HepG2 (cell line): ENCODE data around the gene RNASE8. TPM values are rescaled to one million over a fixed set of nuclear protein-coding genes. Genes with fewer than 3 reads are reported as not detected.
A peak's percentile ranks its signal among the peaks of the same experiment; 100 is the strongest.

Experiments
- ARID4A ChIP-seq: sonication (generic); formaldehyde crosslinking; IDR thresholded peaks from 2 replicates; pipeline ENCODE4 v1.5.0; 2020; ENCODE audit warnings: mild to moderate bottlenecking, missing genetic modification reagents, borderline replicate concordance
- ATF3 ChIP-seq: sonication (generic); formaldehyde crosslinking; IDR thresholded peaks from 2 replicates; pipeline ENCODE4 v1.4.0; 2020; ENCODE audit warnings: missing genetic modification reagents
- CBX2 ChIP-seq, 2 experiments: fragments of 200-600 bp in 1 of 2; sonication (generic); formaldehyde crosslinking in 1 of 2; IDR thresholded peaks; 2 replicates each; pipeline versions ENCODE4 v1.7.0 to v1.8.1; 2018 to 2022; ENCODE audit warnings: low read depth in 2 of 2, low read length in 1 of 2, mild to moderate bottlenecking in 1 of 2, missing genetic modification reagents in 1 of 2
- CREBL2 ChIP-seq: sonication (generic); formaldehyde crosslinking; IDR thresholded peaks from 2 replicates; pipeline ENCODE4 v1.8.1; 2023; ENCODE audit warnings: missing genetic modification reagents, mild to moderate bottlenecking, borderline replicate concordance
- FOSL1 ChIP-seq: sonication (generic); formaldehyde crosslinking; IDR thresholded peaks from 2 replicates; pipeline ENCODE4 v1.9.0; 2021; ENCODE audit warnings: missing genetic modification reagents, borderline replicate concordance
- HIVEP1 ChIP-seq: sonication (generic); formaldehyde crosslinking; IDR thresholded peaks from 2 replicates; pipeline ENCODE4 v1.4.0; 2020; ENCODE audit warnings: mild to moderate bottlenecking, missing genetic modification reagents
- KAT7 ChIP-seq: IDR thresholded peaks from 2 replicates; pipeline ENCODE4 v1.6.1; 2018; ENCODE audit warnings: borderline replicate concordance, missing compliant biosample characterization
- KDM2A ChIP-seq: sonication (generic); formaldehyde crosslinking; IDR thresholded peaks from 2 replicates; pipeline ENCODE4 v1.4.0; 2020; ENCODE audit warnings: low read depth, missing genetic modification reagents, borderline replicate concordance
- MNT ChIP-seq: fragments of 450-650 bp; IDR thresholded peaks from 2 replicates; pipeline ENCODE4 v1.6.1; 2016
- MXD3 ChIP-seq: IDR thresholded peaks from 2 replicates; pipeline ENCODE4 v1.6.1; 2016; ENCODE audit warnings: mild to moderate bottlenecking, missing biosample characterization, missing genetic modification reagents
- RNF2 ChIP-seq: fragments of 450-650 bp; conservative IDR thresholded peaks from 2 replicates; pipeline ENCODE4 v1.6.1; 2016; ENCODE audit warnings: low read depth
- SCMH1 ChIP-seq: sonication (generic); formaldehyde crosslinking; IDR thresholded peaks from 2 replicates; pipeline ENCODE4 v1.9.0; 2021; ENCODE audit warnings: missing genetic modification reagents, mild to moderate bottlenecking, borderline replicate concordance
- SRSF1 ChIP-seq: fragments of 200-400 bp; formaldehyde crosslinking; optimal IDR thresholded peaks from 2 replicates; pipeline ENCODE3; 2017; ENCODE audit warnings: mild to moderate bottlenecking, low read depth, low read length, moderate library complexity
- TEAD3 ChIP-seq: optimal IDR thresholded peaks from 2 replicates; pipeline ENCODE3; 2016; ENCODE audit warnings: borderline replicate concordance
- XBP1 ChIP-seq: sonication (generic); formaldehyde crosslinking; IDR thresholded peaks from 2 replicates; pipeline ENCODE4 v1.5.0; 2020; ENCODE audit warnings: missing genetic modification reagents
- ZNF180 ChIP-seq: sonication (generic); formaldehyde crosslinking; IDR thresholded peaks from 2 replicates; pipeline ENCODE4 v1.4.0; 2020; ENCODE audit warnings: low read depth, missing genetic modification reagents, borderline replicate concordance
- ZNF510 ChIP-seq: sonication (generic); formaldehyde crosslinking; IDR thresholded peaks from 2 replicates; pipeline ENCODE4 v1.4.0; 2020; ENCODE audit warnings: low read depth, mild to moderate bottlenecking, missing genetic modification reagents
- ZNF678 ChIP-seq: sonication (generic); formaldehyde crosslinking; IDR thresholded peaks from 2 replicates; pipeline ENCODE4 v1.4.0; 2020; ENCODE audit warnings: mild to moderate bottlenecking, missing genetic modification reagents
- ZNF710 ChIP-seq: sonication (generic); formaldehyde crosslinking; IDR thresholded peaks from 2 replicates; pipeline ENCODE4 v1.5.0; 2020; ENCODE audit warnings: mild to moderate bottlenecking, missing genetic modification reagents, borderline replicate concordance
- polyA plus RNA-seq, 8 experiments: library from polyadenylated mRNA; depleted of rRNA in 3 of 8; stranded (reverse) in 7 of 8; unstranded in 1 of 8; fragments of >200 nt; fragmentation: Illumina TruSeq in 4 of 8; extraction: Trizol in 4 of 8; gene quantifications; 2 replicates each; pipeline versions ENCODE4 v1.2.1 to v1.2.3, GENCODE V29; 2011 to 2016; ENCODE audit warnings: low read depth in 4 of 8, missing spikeins in 1 of 8, mixed read lengths in 1 of 8; ENCODE audit not compliant: insufficient read depth in 1 of 8
- total RNA-seq, 5 experiments: library from RNA; depleted of rRNA; stranded (reverse); fragments of >200 nt; fragmentation: Illumina TruSeq; extraction: Trizol; gene quantifications; 2 replicates each; pipeline ENCODE4 v1.2.3, GENCODE V29; 2016; ENCODE audit warnings: low read depth in 1 of 5

The RNASE8 gene
- total and polyA plus RNA-seq, 2 of the 13 experiments (the other 11 are each of a cell fraction or from before 2014, with no cell fraction given): not detected

- no peak for TF ChIP-seq MNT
- TF ChIP-seq ZNF710: peak; percentile 66; the same call in 1 of the 2 replicates
- no peak for TF ChIP-seq CREBL2 (CRISPR knock-in tag)
- no peak for TF ChIP-seq SRSF1
- TF ChIP-seq ZNF180 (CRISPR knock-in tag): no peak
- TF ChIP-seq ZNF678: no peak
- no peak for TF ChIP-seq RNF2
- no peak for TF ChIP-seq ZNF510 (CRISPR knock-in tag)
- no peak for TF ChIP-seq CBX2 (IDR thresholded peaks at IDR 0.05; ENCODE audit: low read depth, low read length)
- no peak for TF ChIP-seq CBX2 (CRISPR knock-in tag; IDR thresholded peaks at IDR 0.05; ENCODE audit: low read depth)
- TF ChIP-seq FOSL1 (CRISPR knock-in tag): peak; percentile 15; the same call in 1 of the 2 replicates
- 0 out of 2 replicates have a peak, but pooled peaks have one; percentile 47 for TF ChIP-seq ATF3 (CRISPR knock-in tag)
- peak; percentile 84 for TF ChIP-seq KDM2A (CRISPR knock-in tag)
- TF ChIP-seq ARID4A: peak; percentile 80
- no peak for TF ChIP-seq SCMH1 (CRISPR knock-in tag)
- peak; percentile 20; the same call in 1 of the 2 replicates for TF ChIP-seq HIVEP1 (CRISPR knock-in tag)
- TF ChIP-seq MXD3: peak; percentile 36; the same call in 1 of the 2 replicates
- TF ChIP-seq KAT7: peak; percentile 92; the same call in 1 of the 2 replicates
- TF ChIP-seq TEAD3: no peak
- no peak for TF ChIP-seq XBP1 (CRISPR knock-in tag)
These were observed 32.8 kb upstream of the RNASE8 start, which contains the start of gene NDRG2 (continued) for GRCh38 chr14:21024585-21025370.
